Brain microvascular endothelial cell (primary cell): ENCODE measurements around the gene ZFPL1.

Source experiments
- DNase-seq: peaks from one replicate; pipeline ENCODE4 v3.0.0-alpha.2; 2020
- H3K27ac ChIP-seq: fragments of 250-450 bp; sonication (Bioruptor Pico); 2 replicates; pipeline ENCODE4 v1.5.1; 2020; ENCODE audit warnings: mild to moderate bottlenecking, moderate library complexity
- H3K27me3 ChIP-seq: fragments of 250-450 bp; sonication (Bioruptor Pico); replicated peaks from 2 replicates; pipeline ENCODE4 v1.5.1; 2020; ENCODE audit warnings: mild to moderate bottlenecking
- H3K36me3 ChIP-seq: fragments of 250-450 bp; sonication (Bioruptor Pico); replicated peaks from 2 replicates; pipeline ENCODE4 v1.5.1; 2020; ENCODE audit warnings: mild to moderate bottlenecking
- H3K4me3 ChIP-seq: 2 replicates; pipeline ENCODE4 v1.5.1; 2011; ENCODE audit warnings: low read depth, mild to moderate bottlenecking, control low read depth, low read length, moderate library complexity
- CTCF ChIP-seq: IDR thresholded peaks from 2 replicates; pipeline ENCODE4 v1.5.1; 2011; ENCODE audit warnings: low read depth, mild to moderate bottlenecking, moderate library complexity, low read length, control low read depth, inconsistent platforms; ENCODE audit errors: missing control alignments
- in situ Hi-C: cut with HindIII; loops from 2 replicates; pipeline ENCODE4 v1.10.0; 2017; ENCODE audit warnings: low sequenced_read_pairs, low pct_ligation_motif_present

Gene ZFPL1

GRCh38 chr11:65124480-65125196 is 40.6 kb downstream of the ZFPL1 start:
- Histone ChIP-seq H3K36me3 (peaks cover 65% of the 10 kb centered on the region), H3K27ac (no peak overlapping the region), H3K4me3 (no peak overlapping the region), H3K27me3 (no peaks in the 10 kb centered on the region)
- TF ChIP-seq CTCF = no peak
- DNase-seq = no peak
- in situ Hi-C loops = no loop called here

GRCh38 chr11:65125197-65126056 is 41.4 kb downstream of the ZFPL1 start:
- in situ Hi-C loops = no loop called here
- no peak for TF ChIP-seq CTCF
- H3K36me3 ChIP-seq = peaks cover 65% of the 10 kb centered on the region
- DNase-seq = no peak
- H3K27me3 ChIP-seq = no peaks in the 10 kb centered on the region
- H3K27ac ChIP-seq = no peak overlapping the region
- H3K4me3 ChIP-seq = no peak overlapping the region

- no peaks in the 10 kb centered on the region for H3K27me3 ChIP-seq
- H3K4me3 ChIP-seq = no peak overlapping the region
- TF ChIP-seq CTCF = no peak
- no peak overlapping the region for H3K27ac ChIP-seq
- H3K36me3 ChIP-seq = peaks cover 70% of the 10 kb centered on the region
- no peak for DNase-seq
- in situ Hi-C loops = no loop called here
Measured at GRCh38 chr11:65126624-65127274, 42.7 kb downstream of the ZFPL1 start.

GRCh38 chr11:65127473-65128181 is 43.6 kb downstream of the ZFPL1 start:
- no peak for DNase-seq
- Histone ChIP-seq H3K36me3 (peaks cover 79% of the 10 kb centered on the region), H3K4me3 (no peak overlapping the region), H3K27me3 (no peaks in the 10 kb centered on the region), H3K27ac (no peak overlapping the region)
- in situ Hi-C loops = no loop called here
- no peak for TF ChIP-seq CTCF

- in situ Hi-C loops = no loop called here
- TF ChIP-seq CTCF = no peak
- H3K27ac ChIP-seq = no peak overlapping the region
- no peak for DNase-seq
- H3K36me3 ChIP-seq = peaks cover 80% of the 10 kb centered on the region
- H3K27me3 ChIP-seq = no peaks in the 10 kb centered on the region
- no peak overlapping the region for H3K4me3 ChIP-seq
Measured at GRCh38 chr11:65128182-65129145, 44.4 kb downstream of the ZFPL1 start.
